Upper lobe of left lung (tissue), 6 donors: ENCODE measurements around the gene BRDT. TPM values are rescaled to one million over a fixed set of nuclear protein-coding genes. Genes with fewer than 3 reads are reported as not detected.

Experiments
- ATAC-seq, 2 donors: fragments of 200-7000 bp; cut with Tn5 transposase; one replicate each; pipeline ENCODE4 v1.9.1; 2022; ENCODE audit warnings: mild to moderate bottlenecking in 2 of 2, moderate library complexity in 2 of 2; ENCODE audit not compliant: low FRiP score in 2 of 2
- DNase-seq, 2 donors: peaks; one replicate each; pipeline ENCODE4 v3.0.0-alpha.2; 2019 to 2020
- H3K27ac ChIP-seq, 4 donors: fragments of 200-600 bp; sonication (generic); one replicate each; pipeline ENCODE4 v1.5.1; 2016 to 2019
- H3K27me3 ChIP-seq, 4 donors: fragments of 200-600 bp; sonication (generic); one replicate each; pipeline ENCODE4 v1.5.1; 2017 to 2019
- H3K36me3 ChIP-seq, 4 donors: fragments of 200-600 bp; sonication (generic); one replicate each; pipeline ENCODE4 v1.5.1; 2016 to 2019
- H3K4me1 ChIP-seq, 4 donors: fragments of 200-600 bp; sonication (generic); one replicate each; pipeline ENCODE4 v1.5.1; 2018 to 2019
- H3K4me3 ChIP-seq, 4 donors: fragments of 200-600 bp; sonication (generic); one replicate each; pipeline ENCODE4 v1.5.1; 2017 to 2019; ENCODE audit warnings: mild to moderate bottlenecking in 2 of 4, moderate library complexity in 1 of 4
- H3K9me3 ChIP-seq, 4 donors: fragments of 200-600 bp; sonication (generic); one replicate each; pipeline ENCODE4 v1.5.1; 2018 to 2019
- EP300 ChIP-seq, 4 donors: sonication (generic); formaldehyde crosslinking; IDR thresholded peaks; one replicate each; pipeline ENCODE4 v1.5.1; 2017; ENCODE audit warnings: antibody characterized with exemption in 4 of 4, control low read depth in 2 of 4
- POLR2A ChIP-seq, 4 donors: fragments of 450-650 bp; IDR thresholded peaks; one replicate each; pipeline ENCODE4 v1.5.1; 2016 to 2017; ENCODE audit warnings: antibody characterized with exemption in 4 of 4, mild to moderate bottlenecking in 2 of 4
- POLR2AphosphoS5 ChIP-seq, 2 donors: sonication (generic); formaldehyde crosslinking; IDR thresholded peaks; one replicate each; pipeline ENCODE4 v1.5.1; 2017; ENCODE audit warnings: antibody characterized with exemption in 2 of 2
- WGBS, 2 donors: methylation state at CpG; one replicate each; pipeline ENCODE4 v1.1.5; 2017 to 2018; 5-methylcytosine and 5-hydroxymethylcytosine counted together
- total RNA-seq, 6 donors: library from RNA; depleted of rRNA in 4 of 6; stranded (reverse); fragments of >200 nt in 4 of 6; gene quantifications; one replicate each; pipeline versions ENCODE4 v1.1.0 to v1.2.1, GENCODE V29; 2016 to 2021
- TF ChIP-seq, protein P1 (sequence below), 6 experiments: fragments of 450-650 bp in 4 of 6; fragments of 200-600 bp in 2 of 6; sonication (generic) in 2 of 6; IDR thresholded peaks; one replicate each; pipeline ENCODE4 v1.5.1; 2016 to 2019; ENCODE audit warnings: antibody characterized with exemption in 6 of 6
- donor health status: DM: no; HTN: no; CAD: no; lungs with moderate emphysema.
- donor health status: DM: no; HTN: yes; CAD: no; lungs with severe emphysema.

The BRDT gene
- total RNA-seq, 6 donors from 2014 or later, result not detected

DNA sequence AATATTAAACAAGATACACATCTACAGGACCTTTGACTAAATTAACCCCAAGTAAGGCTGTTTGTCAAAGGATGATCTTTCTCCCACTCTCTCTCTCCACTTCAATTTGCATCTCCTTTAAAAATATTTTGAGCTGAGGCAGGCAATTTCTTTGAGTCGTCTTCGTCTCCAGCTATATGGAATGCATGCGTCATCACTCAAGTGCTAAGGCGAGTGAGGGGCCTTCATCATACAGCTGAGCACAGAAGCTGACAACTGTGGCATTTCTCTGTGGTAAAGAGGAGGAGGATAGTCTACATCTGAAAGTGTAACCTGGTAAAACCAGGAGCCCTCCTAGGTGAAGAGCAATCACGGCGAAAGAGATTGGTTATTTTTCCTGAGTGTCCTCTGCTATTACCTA, 88.2 kb downstream of the BRDT start:
- no peaks in the 10 kb centered on the region for H3K4me1 ChIP-seq
- WGBS, 2 donors, result 70 to 86% methylated on average over 6 of the region's 6 CpGs
- ATAC-seq (no peak), DNase-seq (no peak)
- H3K27ac ChIP-seq, result no peak overlapping the region
- no peaks in the 10 kb centered on the region for H3K27me3 ChIP-seq
- no peak overlapping the region for H3K4me3 ChIP-seq
- H3K36me3 ChIP-seq, result no peaks in the 10 kb centered on the region
- TF ChIP-seq, protein P1, sequence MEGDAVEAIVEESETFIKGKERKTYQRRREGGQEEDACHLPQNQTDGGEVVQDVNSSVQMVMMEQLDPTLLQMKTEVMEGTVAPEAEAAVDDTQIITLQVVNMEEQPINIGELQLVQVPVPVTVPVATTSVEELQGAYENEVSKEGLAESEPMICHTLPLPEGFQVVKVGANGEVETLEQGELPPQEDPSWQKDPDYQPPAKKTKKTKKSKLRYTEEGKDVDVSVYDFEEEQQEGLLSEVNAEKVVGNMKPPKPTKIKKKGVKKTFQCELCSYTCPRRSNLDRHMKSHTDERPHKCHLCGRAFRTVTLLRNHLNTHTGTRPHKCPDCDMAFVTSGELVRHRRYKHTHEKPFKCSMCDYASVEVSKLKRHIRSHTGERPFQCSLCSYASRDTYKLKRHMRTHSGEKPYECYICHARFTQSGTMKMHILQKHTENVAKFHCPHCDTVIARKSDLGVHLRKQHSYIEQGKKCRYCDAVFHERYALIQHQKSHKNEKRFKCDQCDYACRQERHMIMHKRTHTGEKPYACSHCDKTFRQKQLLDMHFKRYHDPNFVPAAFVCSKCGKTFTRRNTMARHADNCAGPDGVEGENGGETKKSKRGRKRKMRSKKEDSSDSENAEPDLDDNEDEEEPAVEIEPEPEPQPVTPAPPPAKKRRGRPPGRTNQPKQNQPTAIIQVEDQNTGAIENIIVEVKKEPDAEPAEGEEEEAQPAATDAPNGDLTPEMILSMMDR (IDR thresholded peaks at IDR 0.05), result no peak
- no peak for TF ChIP-seq EP300 (IDR thresholded peaks at IDR 0.05)
- TF ChIP-seq POLR2AphosphoS5 (IDR thresholded peaks at IDR 0.05), result no peak
- TF ChIP-seq POLR2A (IDR thresholded peaks at IDR 0.05), result no peak
- H3K9me3 ChIP-seq, result no peaks in the 10 kb centered on the region

DNA sequence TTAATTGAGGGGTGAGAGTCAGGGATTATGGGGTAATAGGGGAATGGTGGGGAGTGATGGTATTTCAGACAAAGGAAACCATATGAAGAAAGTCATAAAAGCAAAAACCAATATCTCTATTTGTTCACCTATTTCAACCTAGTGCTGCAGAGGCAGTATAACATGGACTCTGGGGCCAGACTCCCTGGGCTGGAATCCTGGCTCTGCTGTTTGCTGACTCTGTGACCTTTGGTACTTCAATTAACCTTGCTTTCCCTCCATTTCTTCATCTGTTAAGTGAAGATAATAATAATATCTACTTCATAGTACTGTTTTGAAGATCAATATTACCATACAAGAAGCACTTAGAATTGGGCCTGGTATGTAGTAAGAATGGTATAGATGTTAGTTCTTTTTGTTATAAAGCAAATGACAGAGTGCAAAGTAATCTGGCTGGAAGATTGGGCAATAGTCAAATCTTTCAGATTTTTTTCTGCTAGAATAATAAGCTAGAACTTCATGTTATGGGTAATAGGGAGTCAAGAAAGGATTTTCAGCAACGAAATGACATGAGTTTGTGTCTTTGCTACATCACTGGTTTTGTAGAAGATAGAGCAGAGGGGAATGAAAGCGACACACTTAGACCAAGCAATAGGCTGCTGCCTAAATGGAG, 89.6 kb downstream of the BRDT start:
- H3K4me1 ChIP-seq, result no peaks in the 10 kb centered on the region
- DNase-seq (no peak), ATAC-seq (no peak)
- no peak overlapping the region for H3K27ac ChIP-seq
- H3K4me3 ChIP-seq, result no peak overlapping the region
- no peaks in the 10 kb centered on the region for H3K36me3 ChIP-seq
- 83 to 87% methylated on average over 2 of the region's 2 CpGs for WGBS, 2 donors
- TF ChIP-seq, protein P1 (IDR thresholded peaks at IDR 0.05), result no peak
- TF ChIP-seq EP300 (IDR thresholded peaks at IDR 0.05) (no peak), POLR2AphosphoS5 (IDR thresholded peaks at IDR 0.05) (no peak), POLR2A (IDR thresholded peaks at IDR 0.05) (no peak)
- H3K9me3 ChIP-seq, result no peaks in the 10 kb centered on the region
- H3K27me3 ChIP-seq, result no peaks in the 10 kb centered on the region

DNA sequence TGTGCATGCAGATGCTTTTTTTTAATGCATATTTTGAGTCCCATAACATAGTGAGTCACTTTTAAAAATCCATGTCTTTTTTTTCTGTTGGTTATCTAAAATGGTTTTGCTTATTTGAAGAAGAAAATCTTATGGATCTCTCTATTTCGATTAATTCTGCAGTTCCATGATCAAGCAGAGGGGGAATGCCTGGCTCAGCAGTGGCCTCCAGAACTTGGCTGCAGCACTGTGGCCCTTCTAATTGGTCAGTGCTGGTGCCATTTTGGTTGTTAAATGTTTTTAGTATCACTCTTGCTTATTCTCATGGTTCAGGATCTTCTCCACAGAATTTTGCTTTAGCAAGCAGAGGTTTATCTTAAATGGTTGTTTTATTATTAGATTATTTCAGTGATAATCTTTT, 91.8 kb downstream of the BRDT start:
- H3K27me3 ChIP-seq, result no peaks in the 10 kb centered on the region
- no peaks in the 10 kb centered on the region for H3K4me1 ChIP-seq
- H3K27ac ChIP-seq, result no peak overlapping the region
- WGBS, 2 donors, result 88 to 100% methylated on average over 1 of the region's 1 CpG
- no peak for TF ChIP-seq POLR2AphosphoS5 (IDR thresholded peaks at IDR 0.05)
- DNase-seq, result no peak
- H3K4me3 ChIP-seq, result no peak overlapping the region
- no peaks in the 10 kb centered on the region for H3K9me3 ChIP-seq
- no peaks in the 10 kb centered on the region for H3K36me3 ChIP-seq
- ATAC-seq, result no peak

DNA sequence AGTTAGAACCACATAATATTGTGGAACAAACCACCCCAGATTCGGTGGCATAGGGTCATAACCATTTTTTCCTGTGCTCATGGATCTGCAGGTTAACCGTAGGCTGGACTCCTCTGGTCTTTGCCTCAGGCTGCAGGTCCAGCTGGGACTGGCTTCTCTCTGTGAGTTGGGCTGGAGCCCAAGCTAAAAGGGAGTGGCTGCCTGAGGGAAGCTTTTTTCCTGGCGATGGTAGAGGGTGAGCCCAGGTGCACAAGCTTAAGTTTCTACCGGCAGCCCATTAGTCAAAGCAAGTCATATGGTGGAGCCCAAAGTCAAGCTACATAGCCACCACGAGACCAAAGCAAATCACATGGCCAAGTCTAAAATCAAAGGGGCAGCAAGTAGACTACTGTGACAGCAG, 94.4 kb downstream of the BRDT start:
- no peak overlapping the region for H3K27ac ChIP-seq
- no peaks in the 10 kb centered on the region for H3K9me3 ChIP-seq
- WGBS, 2 donors, result 86 to 94% methylated on average over 5 of the region's 5 CpGs
- no peaks in the 10 kb centered on the region for H3K36me3 ChIP-seq
- H3K4me1 ChIP-seq, result no peaks in the 10 kb centered on the region
- TF ChIP-seq POLR2AphosphoS5 (IDR thresholded peaks at IDR 0.05), result no peak
- TF ChIP-seq, protein P1 (IDR thresholded peaks at IDR 0.05), result no peak
- no peak for TF ChIP-seq EP300 (IDR thresholded peaks at IDR 0.05)
- TF ChIP-seq POLR2A (IDR thresholded peaks at IDR 0.05), result no peak
- no peak overlapping the region for H3K4me3 ChIP-seq
- no peak for DNase-seq
- no peaks in the 10 kb centered on the region for H3K27me3 ChIP-seq
- no peak for ATAC-seq

DNA sequence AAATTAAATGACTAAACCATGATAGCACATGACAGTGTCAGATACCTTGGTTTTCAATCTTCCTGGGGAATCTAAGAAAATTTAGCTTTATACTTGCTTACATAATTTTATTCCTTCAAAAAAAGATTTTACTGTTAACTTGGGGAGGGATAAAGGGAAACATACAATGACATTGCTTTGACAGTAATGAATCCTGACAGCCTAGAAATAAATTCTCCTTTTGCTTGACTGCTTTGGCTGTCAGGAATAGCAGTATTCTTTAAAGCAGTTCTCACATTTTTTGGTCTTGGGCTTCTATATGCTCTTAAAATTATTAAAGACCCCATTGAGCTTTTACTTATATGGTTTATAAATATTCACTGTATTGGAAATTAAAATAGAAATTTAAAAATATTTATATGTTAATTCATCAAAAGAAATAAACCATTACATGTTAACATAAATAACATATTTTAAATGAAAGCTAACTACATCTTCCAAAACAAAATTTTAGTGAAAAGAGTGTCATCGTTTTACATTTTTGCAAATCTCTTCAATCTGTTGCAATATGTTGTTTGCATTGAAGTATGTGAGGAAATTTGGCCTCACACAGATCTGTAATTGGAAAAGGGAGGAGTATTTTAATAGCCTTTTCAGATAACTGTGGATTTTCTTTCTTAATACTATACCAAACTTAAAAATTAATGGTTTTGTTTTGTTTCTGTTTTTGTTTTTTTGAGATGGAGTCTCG, 96.7 kb downstream of the BRDT start:
- Histone ChIP-seq H3K27me3 (no peaks in the 10 kb centered on the region), H3K4me1 (no peaks in the 10 kb centered on the region), H3K4me3 (no peak overlapping the region), H3K36me3 (no peaks in the 10 kb centered on the region), H3K27ac (no peak overlapping the region), H3K9me3 (no peaks in the 10 kb centered on the region)
- TF ChIP-seq POLR2AphosphoS5 (IDR thresholded peaks at IDR 0.05) (no peak), EP300 (IDR thresholded peaks at IDR 0.05) (no peak), POLR2A (IDR thresholded peaks at IDR 0.05) (no peak)
- TF ChIP-seq, protein P1 (IDR thresholded peaks at IDR 0.05), result no peak
- no peak for DNase-seq
- 90 to 93% methylated on average over 2 of the region's 2 CpGs for WGBS, 2 donors
- ATAC-seq, result no peak
